GM12864 (cell line): Measurements from ENCODE around the gene TMEM8B.
A peak's percentile ranks its signal among the peaks of the same experiment; 100 is the strongest.
"Not testable (repeated sequence)": the region's sequence is repeated elsewhere in the genome, so short reads cannot be mapped to it uniquely, and the experiment has no call there.

Source experiments
- DNase-seq: peaks from one replicate; pipeline ENCODE4 v3.0.0-alpha.2; 2011; ENCODE audit warnings: low read depth
- H3K4me3 ChIP-seq: 2 replicates; pipeline ENCODE4 v1.5.1; 2011; ENCODE audit warnings: mild to moderate bottlenecking, low read depth, low read length, control low read depth
- TF ChIP-seq, protein P1 (sequence below): IDR thresholded peaks from 2 replicates; pipeline ENCODE4 v1.5.1; 2011; ENCODE audit warnings: low read depth, mild to moderate bottlenecking, moderate library complexity, low read length, control low read depth, inconsistent platforms; ENCODE audit errors: missing control alignments

Gene TMEM8B

DNA sequence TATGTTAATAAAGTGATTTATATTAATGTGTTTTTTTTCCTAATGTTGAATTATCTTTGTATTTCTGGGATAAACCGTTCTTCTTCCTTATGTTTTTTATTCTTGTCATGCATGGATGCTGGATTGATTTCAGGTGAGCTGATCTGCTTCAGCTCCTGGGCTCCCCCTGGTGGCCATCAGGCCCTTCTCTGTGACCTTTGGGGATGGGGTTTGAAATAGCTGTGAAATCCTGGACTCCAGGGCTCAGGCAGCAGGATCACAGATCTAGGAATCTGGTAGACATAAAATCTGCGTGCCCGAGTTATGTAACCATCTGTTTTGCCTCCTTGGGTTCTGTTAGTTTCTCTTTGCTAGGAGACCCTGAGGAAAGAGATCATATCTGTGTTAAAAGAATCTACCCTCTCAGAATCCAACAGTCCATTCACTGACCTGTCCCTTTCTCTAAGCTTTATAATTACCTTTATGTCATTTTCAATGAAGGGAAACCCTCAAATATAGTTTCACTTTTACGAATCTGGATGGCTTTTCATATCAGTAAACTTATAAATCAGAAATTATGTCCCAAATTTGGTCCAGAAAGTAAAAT is 53.3 kb downstream of the TMEM8B start:
- peak; percentile 38 for DNase-seq
- TF ChIP-seq, protein P1, sequence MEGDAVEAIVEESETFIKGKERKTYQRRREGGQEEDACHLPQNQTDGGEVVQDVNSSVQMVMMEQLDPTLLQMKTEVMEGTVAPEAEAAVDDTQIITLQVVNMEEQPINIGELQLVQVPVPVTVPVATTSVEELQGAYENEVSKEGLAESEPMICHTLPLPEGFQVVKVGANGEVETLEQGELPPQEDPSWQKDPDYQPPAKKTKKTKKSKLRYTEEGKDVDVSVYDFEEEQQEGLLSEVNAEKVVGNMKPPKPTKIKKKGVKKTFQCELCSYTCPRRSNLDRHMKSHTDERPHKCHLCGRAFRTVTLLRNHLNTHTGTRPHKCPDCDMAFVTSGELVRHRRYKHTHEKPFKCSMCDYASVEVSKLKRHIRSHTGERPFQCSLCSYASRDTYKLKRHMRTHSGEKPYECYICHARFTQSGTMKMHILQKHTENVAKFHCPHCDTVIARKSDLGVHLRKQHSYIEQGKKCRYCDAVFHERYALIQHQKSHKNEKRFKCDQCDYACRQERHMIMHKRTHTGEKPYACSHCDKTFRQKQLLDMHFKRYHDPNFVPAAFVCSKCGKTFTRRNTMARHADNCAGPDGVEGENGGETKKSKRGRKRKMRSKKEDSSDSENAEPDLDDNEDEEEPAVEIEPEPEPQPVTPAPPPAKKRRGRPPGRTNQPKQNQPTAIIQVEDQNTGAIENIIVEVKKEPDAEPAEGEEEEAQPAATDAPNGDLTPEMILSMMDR: peak; percentile 93
- H3K4me3 ChIP-seq: no peak overlapping the region

DNA sequence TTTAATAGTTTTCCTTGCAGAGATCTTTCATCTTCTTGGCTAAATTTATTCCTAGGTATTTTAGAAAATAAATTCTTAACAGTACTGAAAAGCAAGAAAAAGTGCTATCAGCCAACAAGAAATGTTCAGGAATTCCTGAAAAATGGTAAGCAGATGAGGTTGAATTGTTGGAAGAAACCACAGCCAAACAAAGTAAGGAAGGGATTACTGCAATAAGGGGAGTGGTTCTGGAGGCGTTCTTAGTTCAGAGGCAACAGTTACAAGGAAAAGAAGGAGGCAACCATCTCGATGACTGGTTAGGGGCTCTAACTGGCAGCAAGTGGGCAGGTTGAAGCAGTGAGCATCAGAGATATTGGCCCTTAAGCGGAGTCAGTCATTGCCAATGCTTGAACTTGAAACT is 54.0 kb downstream of the TMEM8B start:
- TF ChIP-seq, protein P1: no peak
- no peak overlapping the region for H3K4me3 ChIP-seq
- no peak for DNase-seq

DNA sequence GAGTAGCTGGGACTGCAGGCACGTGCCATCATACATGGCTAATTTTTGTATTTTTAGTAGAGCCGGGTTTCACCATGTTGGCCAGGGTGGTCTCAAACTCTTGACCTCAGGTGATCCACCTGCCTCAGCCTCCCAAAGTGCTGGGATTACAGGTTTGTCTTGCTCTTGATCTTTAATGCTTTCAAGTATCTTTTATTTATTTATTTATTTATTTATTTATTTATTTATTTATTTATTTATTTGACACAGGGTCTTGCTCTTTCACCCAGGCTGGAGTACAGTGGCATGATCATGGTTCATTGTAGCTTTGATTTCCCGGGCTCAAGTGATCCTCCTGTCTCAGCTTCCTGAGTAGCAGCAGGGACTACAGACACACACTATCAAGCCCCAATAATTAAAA is 55.9 kb downstream of the TMEM8B start:
- not testable (repeated sequence) for H3K4me3 ChIP-seq, DNase-seq

DNA sequence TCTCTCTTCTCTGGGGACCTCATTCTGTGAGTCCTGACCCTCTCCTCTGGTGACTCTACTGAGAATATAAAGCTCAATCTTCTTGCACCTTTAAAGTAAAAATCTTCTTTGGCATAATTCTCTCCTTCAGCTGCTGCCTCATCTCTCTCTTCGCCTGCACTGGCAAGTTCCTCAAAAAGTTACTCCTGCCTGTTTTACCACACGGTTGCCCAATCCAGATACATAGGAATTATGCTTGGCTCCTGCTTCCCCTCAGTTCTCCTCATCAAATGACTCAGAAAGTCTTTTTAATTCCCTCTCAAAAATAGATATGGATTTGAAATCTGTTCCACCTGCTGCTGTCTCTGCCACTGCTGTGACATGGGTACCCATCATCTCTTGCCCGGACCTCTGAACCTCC is 62.6 kb downstream of the TMEM8B start:
- TF ChIP-seq, protein P1: no peak
- no peak for DNase-seq

DNA sequence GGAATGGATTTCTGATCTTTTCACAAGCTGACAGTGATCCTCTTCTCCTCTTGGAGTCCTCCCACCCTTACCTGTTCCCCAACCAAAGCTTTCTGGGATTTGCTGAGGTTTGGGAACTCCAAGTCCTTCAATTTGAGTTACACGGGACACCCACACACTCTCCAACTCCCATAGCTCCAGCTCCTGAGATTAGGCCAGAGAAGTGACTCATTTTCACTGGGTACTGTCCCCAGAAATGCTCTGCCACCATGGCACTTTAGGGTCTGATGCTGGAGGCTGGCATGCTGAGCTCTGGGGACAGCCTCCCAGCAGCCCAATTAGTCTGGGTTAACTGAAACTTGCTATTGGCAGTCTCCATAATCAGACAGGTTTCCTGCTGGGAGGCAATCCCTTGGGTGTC is 63.0 kb downstream of the TMEM8B start:
- no peak for DNase-seq
- no peak overlapping the region for H3K4me3 ChIP-seq
- TF ChIP-seq, protein P1: no peak

More for the DNA sequence above, 62.6 kb downstream of the TMEM8B start:
- no peak overlapping the region for H3K4me3 ChIP-seq

DNA sequence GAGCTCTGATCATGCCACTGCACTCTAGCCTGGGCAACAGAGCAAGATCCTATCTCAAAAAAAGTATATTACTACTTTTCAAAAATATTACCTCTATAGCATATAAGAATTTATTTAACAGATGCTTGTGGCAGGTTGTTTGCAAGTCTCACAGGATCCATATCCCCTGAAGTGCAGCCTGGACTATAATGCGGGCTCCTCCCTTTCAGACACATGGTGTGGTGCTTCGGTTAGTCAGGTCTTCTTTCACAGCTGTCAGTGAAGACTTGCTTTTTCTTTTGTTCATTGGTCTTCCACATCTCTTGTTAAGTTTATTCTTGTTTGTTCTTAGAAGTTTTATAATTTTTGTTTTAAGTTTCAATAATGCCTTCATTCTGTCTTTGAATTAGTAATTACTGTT is 67.5 kb downstream of the TMEM8B start:
- TF ChIP-seq, protein P1: no peak
- no peak overlapping the region for H3K4me3 ChIP-seq
- no peak for DNase-seq

DNA sequence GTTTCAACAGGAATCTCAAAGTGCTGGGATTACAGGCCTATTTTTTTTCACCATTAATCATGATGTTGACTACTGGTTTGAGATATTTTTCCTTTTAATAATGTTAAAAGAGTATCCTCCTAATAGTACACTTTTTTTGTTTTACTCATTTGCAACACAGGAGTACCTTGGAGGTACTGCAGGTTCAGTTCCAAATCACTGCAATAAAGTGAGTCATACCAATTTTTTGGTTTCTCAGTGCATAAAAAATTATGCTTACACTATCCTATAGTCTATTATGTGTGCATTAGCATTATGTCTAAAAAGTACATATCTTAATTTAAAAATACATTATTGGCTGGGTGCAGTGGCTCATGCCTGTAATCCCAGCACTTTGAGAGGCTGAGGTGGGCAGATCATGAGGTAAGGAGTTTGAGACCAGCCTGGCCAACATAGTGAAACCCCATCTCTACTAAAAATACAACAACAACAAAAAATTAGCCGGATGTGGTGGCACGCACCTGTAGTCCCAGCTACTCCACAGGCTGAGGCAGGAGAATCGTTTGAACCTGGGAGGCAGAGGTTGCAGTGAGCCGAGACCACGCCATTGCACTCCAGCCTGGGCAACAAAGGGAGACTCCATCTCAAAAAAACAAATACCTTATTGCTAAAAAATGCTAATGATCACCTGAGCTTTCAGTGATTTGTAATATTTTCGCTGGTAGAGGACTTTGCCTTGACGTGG is 68.5 kb downstream of the TMEM8B start:
- not testable (repeated sequence) for H3K4me3 ChIP-seq, DNase-seq

DNA sequence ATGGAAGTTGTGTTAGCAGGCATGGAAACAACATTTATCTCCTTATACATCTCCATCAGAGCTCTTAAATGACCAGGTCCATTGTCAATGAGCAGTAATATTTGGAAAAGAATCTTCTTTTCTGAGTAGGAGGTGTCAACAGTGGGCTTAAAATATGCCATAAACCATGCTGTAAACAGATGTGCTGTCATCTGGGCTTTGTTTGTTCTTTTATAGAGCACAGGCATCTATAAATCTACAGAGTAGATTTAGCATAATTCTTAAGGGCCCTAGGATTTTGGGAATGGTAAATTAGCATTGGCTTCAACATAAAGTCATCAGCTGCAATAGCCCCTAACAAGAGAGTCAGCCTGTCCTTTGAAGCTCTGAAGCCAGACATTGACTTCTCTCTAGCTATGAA is 69.3 kb downstream of the TMEM8B start:
- no peak overlapping the region for H3K4me3 ChIP-seq
- TF ChIP-seq, protein P1: no peak
- no peak for DNase-seq
